Activated T-helper 1 cell treated with anti-CD3 and anti-CD28 coated beads, Interleukin-2, amount 50 U/mL, for 16 hours (primary cell): ENCODE results near the gene SLIT1.

Experiments
- DNase-seq, 2 donors: peaks; one replicate each; pipeline ENCODE4 v3.0.0-alpha.2; 2020; ENCODE audit warnings: low read depth in 1 of 2, low spot score in 1 of 2

Gene SLIT1

GRCh38 chr10:97174276-97174775 lies 11.4 kb downstream of the SLIT1 start:
- DNase-seq = no peak

- DNase-seq = no peak
Measured at GRCh38 chr10:97173036-97173435, 12.7 kb downstream of the SLIT1 start.

- no peak for DNase-seq
Measured at GRCh38 chr10:97171001-97171400, 14.8 kb downstream of the SLIT1 start.

- no peak for DNase-seq
Measured at GRCh38 chr10:97169911-97170693, 15.7 kb downstream of the SLIT1 start.

GRCh38 chr10:97169063-97169462 lies 16.7 kb downstream of the SLIT1 start:
- DNase-seq = no peak

- DNase-seq = no peak
Measured at GRCh38 chr10:97168645-97169044, 17.1 kb downstream of the SLIT1 start.

- DNase-seq = no peak
Measured at GRCh38 chr10:97165499-97165898, 20.3 kb downstream of the SLIT1 start.

- DNase-seq = no peak
Measured at GRCh38 chr10:97163781-97164501, 21.8 kb downstream of the SLIT1 start.

GRCh38 chr10:97163181-97163580 lies 22.6 kb downstream of the SLIT1 start:
- no peak for DNase-seq

- DNase-seq = no peak
Measured at GRCh38 chr10:97159646-97160305, 26.0 kb downstream of the SLIT1 start.

GRCh38 chr10:97157578-97158095 lies 28.1 kb downstream of the SLIT1 start:
- DNase-seq = no peak

- no peak for DNase-seq
Measured at GRCh38 chr10:97154781-97155180, 31.0 kb downstream of the SLIT1 start.

GRCh38 chr10:97154162-97154561 lies 31.6 kb downstream of the SLIT1 start:
- no peak for DNase-seq

- no peak for DNase-seq
Measured at GRCh38 chr10:97153270-97153850, 32.4 kb downstream of the SLIT1 start.

GRCh38 chr10:97151307-97151914 lies 34.3 kb downstream of the SLIT1 start:
- no peak for DNase-seq

- no peak for DNase-seq
Measured at GRCh38 chr10:97150616-97151015, 35.1 kb downstream of the SLIT1 start.

GRCh38 chr10:97150013-97150595 lies 35.7 kb downstream of the SLIT1 start:
- no peak for DNase-seq

GRCh38 chr10:97149079-97149531 lies 36.7 kb downstream of the SLIT1 start:
- no peak for DNase-seq

- no peak for DNase-seq
Measured at GRCh38 chr10:97144297-97144696, 41.5 kb downstream of the SLIT1 start.

GRCh38 chr10:97142834-97143233 lies 42.9 kb downstream of the SLIT1 start:
- DNase-seq = no peak
